CD14-positive monocyte (primary cell): ENCODE data around the gene TBCD. TPM values are rescaled to one million over a fixed set of nuclear protein-coding genes. Genes with fewer than 3 reads are reported as not detected.

Experiments
- DNase-seq, 3 donors: peaks; one replicate each; pipeline ENCODE4 v3.0.0-alpha.2; 2011 to 2022
- H2AFZ ChIP-seq: 2 replicates; pipeline ENCODE4 v1.6.0; 2012; ENCODE audit warnings: mild to moderate bottlenecking, low read depth, low read length, inconsistent platforms; ENCODE audit not compliant: insufficient read depth, poor library complexity, severe bottlenecking
- H3K27ac ChIP-seq, 2 donors: 1 replicate in 1 of 2; 2 replicates in 1 of 2; pipeline ENCODE4 v1.5.1; 2012 to 2013; ENCODE audit warnings: low read length in 2 of 2, control low read depth in 1 of 2, inconsistent platforms in 1 of 2, low read depth in 1 of 2, mild to moderate bottlenecking in 1 of 2
- H3K27me3 ChIP-seq, 2 donors: one replicate each; pipeline versions ENCODE4 v1.6.0 to v1.6.1; 2011 to 2013; ENCODE audit warnings: low read length in 2 of 2; ENCODE audit not compliant: control insufficient read depth in 2 of 2, insufficient read depth in 2 of 2
- H3K36me3 ChIP-seq, 2 donors: replicated peaks in 1 of 2; 1 replicate in 1 of 2; 2 replicates in 1 of 2; pipeline versions ENCODE4 v1.5.1 to v1.6.1; 2012 to 2013; ENCODE audit warnings: low read length in 2 of 2, control low read depth in 1 of 2, inconsistent platforms in 1 of 2, mild to moderate bottlenecking in 1 of 2; ENCODE audit not compliant: insufficient read depth in 2 of 2, control insufficient read depth in 1 of 2
- H3K4me1 ChIP-seq, 2 donors: 1 replicate in 1 of 2; 2 replicates in 1 of 2; pipeline versions ENCODE4 v1.5.1 to v1.6.1; 2012 to 2013; ENCODE audit warnings: low read length in 2 of 2, control low read depth in 1 of 2, inconsistent platforms in 1 of 2, mild to moderate bottlenecking in 1 of 2, moderate library complexity in 1 of 2; ENCODE audit not compliant: insufficient read depth in 2 of 2, control insufficient read depth in 1 of 2
- H3K4me2 ChIP-seq: replicated peaks from 2 replicates; pipeline ENCODE3; 2012; ENCODE audit warnings: low read length, moderate library complexity, mild to moderate bottlenecking; ENCODE audit not compliant: poor library complexity, severe bottlenecking; ENCODE audit errors: extremely low read depth
- H3K4me3 ChIP-seq, 3 experiments: fragments of 200-600 bp in 1 of 3; sonication (generic) in 1 of 3; replicated peaks in 1 of 3; 1 replicate in 2 of 3; 2 replicates in 1 of 3; pipeline ENCODE4 v1.5.1; 2011 to 2013; ENCODE audit warnings: low read length in 3 of 3, mild to moderate bottlenecking in 3 of 3, control low read depth in 2 of 3, low read depth in 2 of 3, inconsistent platforms in 1 of 3, moderate library complexity in 1 of 3
- H3K79me2 ChIP-seq: 2 replicates; pipeline ENCODE4 v1.6.0; 2012; ENCODE audit warnings: mild to moderate bottlenecking, control low read depth, inconsistent platforms, low read length, moderate library complexity; ENCODE audit not compliant: insufficient read depth
- H3K9ac ChIP-seq: 2 replicates; pipeline ENCODE4 v1.6.0; 2017; ENCODE audit warnings: low read length, mild to moderate bottlenecking; ENCODE audit not compliant: insufficient read depth, poor library complexity, severe bottlenecking
- H3K9me3 ChIP-seq, 2 donors: replicated peaks in 1 of 2; 1 replicate in 1 of 2; 2 replicates in 1 of 2; pipeline versions ENCODE4 v1.5.1 to v1.6.1; 2012 to 2013; ENCODE audit warnings: low read length in 2 of 2, control low read depth in 1 of 2; ENCODE audit not compliant: control insufficient read depth in 1 of 2, insufficient read depth in 1 of 2
- H4K20me1 ChIP-seq: 2 replicates; pipeline ENCODE4 v1.6.0; 2012; ENCODE audit warnings: mild to moderate bottlenecking, low read length, control low read depth, moderate library complexity; ENCODE audit not compliant: insufficient read depth
- H3K27ac Mint-ChIP-seq, 7 donors: one replicate each; pipeline ENCODE4 v1.8.0; 2020; ENCODE audit warnings: mild to moderate bottlenecking in 7 of 7, mixed read lengths in 7 of 7, moderate library complexity in 6 of 7, inconsistent platforms in 2 of 7
- H3K27me3 Mint-ChIP-seq, 3 donors: one replicate each; pipeline ENCODE4 v1.8.0; 2021 to 2022; ENCODE audit warnings: low read depth in 3 of 3, mild to moderate bottlenecking in 3 of 3, mixed read lengths in 3 of 3, moderate library complexity in 3 of 3, inconsistent platforms in 1 of 3
- H3K36me3 Mint-ChIP-seq, 2 donors: one replicate each; pipeline ENCODE4 v1.8.0; 2020; ENCODE audit warnings: mixed read lengths in 2 of 2, inconsistent platforms in 1 of 2, mild to moderate bottlenecking in 1 of 2
- H3K4me1 Mint-ChIP-seq: one replicate; pipeline ENCODE4 v1.8.0; 2020; ENCODE audit warnings: mild to moderate bottlenecking, mixed read lengths
- H3K4me3 Mint-ChIP-seq, 2 donors: one replicate each; pipeline ENCODE4 v1.8.0; 2020; ENCODE audit warnings: mild to moderate bottlenecking in 2 of 2, mixed read lengths in 2 of 2, moderate library complexity in 1 of 2
- H3K9me3 Mint-ChIP-seq, 7 donors: one replicate each; pipeline ENCODE4 v1.8.0; 2020 to 2022; ENCODE audit warnings: mixed read lengths in 7 of 7, mild to moderate bottlenecking in 6 of 7, moderate library complexity in 6 of 7, inconsistent platforms in 2 of 7
- CTCF ChIP-seq: fragments of 200-600 bp; IDR thresholded peaks from one replicate; pipeline ENCODE4 v1.8.0; 2022; ENCODE audit warnings: antibody characterized with exemption, mild to moderate bottlenecking
- WGBS: methylation state at CpG from one replicate; pipeline ENCODE4 v1.1.5; 2013; ENCODE audit warnings: missing lambda C conversion rate; ENCODE audit not compliant: insufficient coverage; 5-methylcytosine and 5-hydroxymethylcytosine counted together
- intact Hi-C, 2 donors: fragments of 100-400 bp; cut with micrococcal nuclease; formaldehyde crosslinking; loops; one replicate each; pipeline versions ENCODE4 v1.15.0 to v1.15.1; 2023
- polyA plus RNA-seq, 3 donors: library from polyadenylated mRNA; depleted of rRNA in 1 of 3; unstranded in 2 of 3; stranded (reverse) in 1 of 3; fragments of 300-500 nt in 2 of 3; fragments of >200 nt in 1 of 3; fragmentation: Illumina TruSeq in 2 of 3; gene quantifications; 1 replicate in 2 of 3; 2 replicates in 1 of 3; pipeline ENCODE4 v1.2.3, GENCODE V29; 2012 to 2021

Gene TBCD
- polyA plus RNA-seq, 3 donors: 54.7 to 74.0 (median 66.6) TPM

- H3K9me3 Mint-ChIP-seq: no peaks in the 10 kb centered on the region
- no peaks in the 10 kb centered on the region for H3K9me3 ChIP-seq
- peak overlapping the region in 1 of 7 donors; percentile 8 for H3K27ac Mint-ChIP-seq
- no peaks in the 10 kb centered on the region for H4K20me1 ChIP-seq
- no peak overlapping the region for H3K27ac ChIP-seq
- intact Hi-C loops: loop anchor here in 1 of 2 donors (10.0 kb wide), 1 partner anchor 141 kb away; no protein-coding TSS in a partner anchor
- H3K4me3 Mint-ChIP-seq: no peak overlapping the region
- no peaks in the 10 kb centered on the region for H3K79me2 ChIP-seq
- no peaks in the 10 kb centered on the region for H3K4me1 ChIP-seq
- H2AFZ ChIP-seq: no peak overlapping the region
- no peak overlapping the region for H3K4me3 ChIP-seq
- no peaks in the 10 kb centered on the region for H3K27me3 ChIP-seq
- no peak overlapping the region for H3K4me2 ChIP-seq
- no peak overlapping the region for H3K9ac ChIP-seq
- H3K4me1 Mint-ChIP-seq: no peaks in the 10 kb centered on the region
- peaks cover 0 to 1% (median 0%) of the 10 kb centered on the region in 3 donors for H3K27me3 Mint-ChIP-seq
- peaks cover 71 to 99% of the 10 kb centered on the region in 2 donors for H3K36me3 Mint-ChIP-seq
- DNase-seq: no peak
- H3K36me3 ChIP-seq: peaks cover 57 to 92% of the 10 kb centered on the region in 2 donors
- TF ChIP-seq CTCF: no peak
- WGBS: 96% methylated on average over 22 of the region's 27 CpGs
Observed at GRCh38 chr17:82935966-82936767, 184.3 kb downstream of the TBCD start.

GRCh38 chr17:82936768-82937171 lies 184.9 kb downstream of the TBCD start:
- Mint-ChIP-seq H3K27me3 (peaks cover 0 to 1% (median 0%) of the 10 kb centered on the region in 3 donors), H3K36me3 (peaks cover 69 to 99% of the 10 kb centered on the region in 2 donors), H3K4me3 (no peak overlapping the region), H3K4me1 (no peaks in the 10 kb centered on the region), H3K9me3 (no peaks in the 10 kb centered on the region), H3K27ac (peak overlapping the region in 1 of 7 donors; percentile 8)
- DNase-seq: no peak
- peaks cover 57 to 92% of the 10 kb centered on the region in 2 donors for H3K36me3 ChIP-seq
- no peak for TF ChIP-seq CTCF
- no peak overlapping the region for H3K9ac ChIP-seq
- no peaks in the 10 kb centered on the region for H3K9me3 ChIP-seq
- WGBS: 100% methylated on average over 10 of the region's 10 CpGs
- H3K79me2 ChIP-seq: no peaks in the 10 kb centered on the region
- no peak overlapping the region for H3K4me3 ChIP-seq
- no peak overlapping the region for H2AFZ ChIP-seq
- H3K27me3 ChIP-seq: no peaks in the 10 kb centered on the region
- H4K20me1 ChIP-seq: no peaks in the 10 kb centered on the region
- no peaks in the 10 kb centered on the region for H3K4me1 ChIP-seq
- H3K4me2 ChIP-seq: no peak overlapping the region
- H3K27ac ChIP-seq: no peak overlapping the region
- intact Hi-C loops: loop anchor here in 1 of 2 donors (10.0 kb wide), 1 partner anchor 142 kb away; no protein-coding TSS in a partner anchor
